K562 (cell line): ENCODE results near the gene NEK1. TPM values are rescaled to one million over a fixed set of nuclear protein-coding genes. Genes with fewer than 3 reads are reported as not detected.

Experiments
- ASH1L ChIP-seq: fragments of 450-650 bp; IDR thresholded peaks from 2 replicates; pipeline ENCODE4 v1.6.1; 2018; ENCODE audit warnings: borderline replicate concordance, mild to moderate bottlenecking, low read depth; ENCODE audit not compliant: partially characterized antibody
- BACH1 ChIP-seq: fragments of 200-800 bp; sonication (Bioruptor generic); IDR thresholded peaks from 2 replicates; pipeline ENCODE4 v1.6.1; 2016; ENCODE audit warnings: missing genetic modification characterization, missing compliant biosample characterization
- CBX5 ChIP-seq: IDR thresholded peaks from 2 replicates; pipeline ENCODE4 v1.6.1; 2014; ENCODE audit warnings: low read depth, borderline replicate concordance
- CEBPB ChIP-seq: fragments of 450-650 bp; IDR thresholded peaks from 2 replicates; pipeline ENCODE4 v1.6.1; 2016; ENCODE audit warnings: missing genetic modification characterization, missing compliant biosample characterization
- ELF2 ChIP-seq: fragments of 250-450 bp; sonication (Bioruptor Pico); IDR thresholded peaks from 2 replicates; pipeline ENCODE4 v1.5.0; 2021; ENCODE audit warnings: mild to moderate bottlenecking
- FIP1L1 ChIP-seq: fragments of 200-400 bp; formaldehyde crosslinking; IDR thresholded peaks from 2 replicates; pipeline ENCODE4 v1.6.1; 2018; ENCODE audit warnings: mild to moderate bottlenecking, low read depth, low read length; ENCODE audit not compliant: poor library complexity, severe bottlenecking
- GTF2A2 ChIP-seq: IDR thresholded peaks from 2 replicates; pipeline ENCODE4 v1.6.1; 2016; ENCODE audit warnings: mild to moderate bottlenecking, missing genetic modification characterization, missing compliant biosample characterization
- HNRNPL ChIP-seq: fragments of 200-400 bp; formaldehyde crosslinking; IDR thresholded peaks from 2 replicates; pipeline ENCODE4 v1.6.1; 2017; ENCODE audit warnings: low read depth, mild to moderate bottlenecking, low read length
- HSF4 ChIP-seq: fragments of 250-450 bp; sonication (Bioruptor Pico); IDR thresholded peaks from 2 replicates; pipeline ENCODE4 v2.1.2; 2022; ENCODE audit warnings: mild to moderate bottlenecking, moderate library complexity, borderline replicate concordance
- IRF2 ChIP-seq: sonication (generic); formaldehyde crosslinking; IDR thresholded peaks from 2 replicates; pipeline ENCODE4 v1.8.1; 2022; ENCODE audit warnings: mild to moderate bottlenecking, missing genetic modification reagents
- KAT2B ChIP-seq: IDR thresholded peaks from one replicate; pipeline ENCODE4 v1.6.1; 2012; ENCODE audit warnings: low read depth, mild to moderate bottlenecking, control low read depth, inconsistent platforms, low read length, moderate library complexity
- KLF13 ChIP-seq: fragments of 450-650 bp; IDR thresholded peaks from 2 replicates; pipeline ENCODE4 v1.6.1; 2016; ENCODE audit warnings: missing genetic modification characterization, low read depth, mild to moderate bottlenecking, missing compliant biosample characterization, moderate library complexity, borderline replicate concordance
- MAFK ChIP-seq: IDR thresholded peaks from 2 replicates; pipeline ENCODE4 v1.6.1; 2011; ENCODE audit warnings: low read length, improper control_type of control experiment
- MTA1 ChIP-seq: fragments of 450-650 bp; IDR thresholded peaks from 2 replicates; pipeline ENCODE4 v1.6.1; 2017; ENCODE audit warnings: borderline replicate concordance
- MYNN ChIP-seq, 2 experiments: sonication (generic); formaldehyde crosslinking in 1 of 2; IDR thresholded peaks; 2 replicates each; pipeline versions ENCODE4 v1.5.0 to v1.6.1; 2016 to 2020; ENCODE audit warnings: antibody characterized with exemption in 1 of 2, missing genetic modification reagents in 1 of 2
- NCOA4 ChIP-seq: fragments of 450-650 bp; IDR thresholded peaks from 2 replicates; pipeline ENCODE4 v1.6.1; 2018; ENCODE audit warnings: mild to moderate bottlenecking; ENCODE audit not compliant: partially characterized antibody
- NR0B1 ChIP-seq: fragments of 450-650 bp; IDR thresholded peaks from one replicate; pipeline ENCODE4 v1.6.1; 2018; ENCODE audit warnings: mild to moderate bottlenecking, moderate library complexity; ENCODE audit not compliant: partially characterized antibody
- NR1H2 ChIP-seq: sonication (generic); formaldehyde crosslinking; IDR thresholded peaks from 2 replicates; pipeline ENCODE4 v1.4.0; 2020; ENCODE audit warnings: mild to moderate bottlenecking, missing genetic modification reagents
- POLR2H ChIP-seq: IDR thresholded peaks from 2 replicates; pipeline ENCODE4 v1.6.1; 2016; ENCODE audit warnings: missing genetic modification characterization, low read depth, mild to moderate bottlenecking, control low read depth, missing compliant biosample characterization, moderate library complexity
- SIRT6 ChIP-seq: IDR thresholded peaks from one replicate; pipeline ENCODE4 v1.6.1; 2012; ENCODE audit warnings: low read depth, mild to moderate bottlenecking, control low read depth, inconsistent platforms, low read length, moderate library complexity
- SMAD2 ChIP-seq: fragments of 150-350 bp; IDR thresholded peaks from 2 replicates; pipeline ENCODE4 v1.6.1; 2014; ENCODE audit warnings: low read depth, mild to moderate bottlenecking, low read length
- SNRNP70 ChIP-seq: fragments of 200-400 bp; formaldehyde crosslinking; optimal IDR thresholded peaks from 2 replicates; pipeline ENCODE3; 2017; ENCODE audit warnings: low read depth, low read length
- TEAD4 ChIP-seq, 2 experiments: sonication (generic) in 1 of 2; formaldehyde crosslinking in 1 of 2; IDR thresholded peaks; 2 replicates each; pipeline versions ENCODE4 v1.6.1 to v1.8.0; 2012 to 2022; ENCODE audit warnings: borderline replicate concordance in 1 of 2, inconsistent platforms in 1 of 2, low read length in 1 of 2, mild to moderate bottlenecking in 1 of 2, missing genetic modification reagents in 1 of 2
- U2AF1 ChIP-seq: fragments of 200-400 bp; formaldehyde crosslinking; optimal IDR thresholded peaks from 2 replicates; pipeline ENCODE3; 2017; ENCODE audit warnings: mild to moderate bottlenecking, low read depth, low read length, moderate library complexity
- ZFP1 ChIP-seq: fragments of 450-650 bp; formaldehyde crosslinking; IDR thresholded peaks from 2 replicates; pipeline ENCODE4 v1.4.0; 2020; ENCODE audit warnings: mild to moderate bottlenecking, mixed read lengths
- ZNF134 ChIP-seq: fragments of 250-450 bp; sonication (Bioruptor Pico); conservative IDR thresholded peaks from 2 replicates; pipeline ENCODE4 v1.4.0; 2020
- ZNF354B ChIP-seq: fragments of 250-450 bp; sonication (Bioruptor Pico); IDR thresholded peaks from 2 replicates; pipeline ENCODE4 v1.4.0; 2020
- ZNF561 ChIP-seq: fragments of 450-650 bp; formaldehyde crosslinking; conservative IDR thresholded peaks from 2 replicates; pipeline ENCODE4 v1.4.0; 2020; ENCODE audit warnings: mild to moderate bottlenecking, moderate library complexity
- ZNF699 ChIP-seq: fragments of 250-450 bp; sonication (Bioruptor Pico); IDR thresholded peaks from 2 replicates; pipeline ENCODE4 v1.8.0; 2021; ENCODE audit warnings: mild to moderate bottlenecking, moderate library complexity; ENCODE audit not compliant: insufficient replicate concordance
- ZNF778 ChIP-seq: fragments of 450-650 bp; formaldehyde crosslinking; IDR thresholded peaks from 2 replicates; pipeline ENCODE4 v1.4.0; 2020; ENCODE audit warnings: mild to moderate bottlenecking, moderate library complexity
- polyA plus RNA-seq, 8 experiments: library from polyadenylated mRNA; depleted of rRNA in 4 of 8; stranded (reverse) in 5 of 8; unstranded in 3 of 8; fragments of >200 nt; fragmentation: Nextera tagmentation in 2 of 8; fragmentation: Illumina TruSeq in 1 of 8; extraction: Ambion mirVana in 2 of 8; extraction: Trizol in 1 of 8; gene quantifications; 2 replicates each; pipeline versions ENCODE4 v1.2.1 to v1.2.3, GENCODE V29; 2011 to 2014; ENCODE audit warnings: inconsistent platforms in 1 of 8, missing spikeins in 1 of 8
- total RNA-seq, 7 experiments: library from RNA; depleted of rRNA in 6 of 7; stranded (reverse); fragments of >200 nt in 6 of 7; fragmentation: Illumina TruSeq in 2 of 7; extraction: Trizol in 2 of 7; gene quantifications; 2 replicates each; pipeline versions ENCODE4 v1.2.1 to v1.2.3, GENCODE V29; 2011 to 2021; ENCODE audit warnings: low replicate concordance in 1 of 7

Gene NEK1
- total and polyA plus RNA-seq, 9 of the 15 experiments (the other 6 are each of a cell fraction or from before 2014, with no cell fraction given), result 6.2 to 15.7 (median 10.3) TPM

GRCh38 chr4:169619958-169620879 is 7.8 kb upstream of the NEK1 start, which contains the start of gene CLCN3 (continued):
- TF ChIP-seq HSF4 (CRISPR knock-in tag) (no peak), CBX5 (0 out of 2 replicates have a peak, but pooled peaks have one; percentile 34), ZNF699 (CRISPR knock-in tag) (no peak), ZFP1 (no peak), ZNF354B (CRISPR knock-in tag) (no peak), TEAD4 (IDR thresholded peaks at IDR 0.05; ENCODE audit: low read length) (0 out of 2 replicates have a peak, but pooled peaks have one; percentile 36), TEAD4 (CRISPR knock-in tag; IDR thresholded peaks at IDR 0.05; ENCODE audit: borderline replicate concordance) (no peak), MAFK (no peak), ZNF778 (CRISPR knock-in tag) (no peak), GTF2A2 (tag) (no peak), NCOA4 (no peak), SIRT6 (no peak), MTA1 (no peak), NR1H2 (CRISPR knock-in tag) (no peak), BACH1 (tag) (peak; percentile 25; the same call in 1 of the 2 replicates), FIP1L1 (no peak), HNRNPL (no peak), CEBPB (peak; percentile 75), SMAD2 (no peak), ASH1L (no peak), U2AF1 (no peak), KAT2B (peak; percentile 47), ZNF561 (CRISPR knock-in tag) (no peak), ELF2 (CRISPR knock-in tag) (no peak), IRF2 (no peak), POLR2H (peak; percentile 90), MYNN (IDR thresholded peaks at IDR 0.05) (0 out of 2 replicates have a peak, but pooled peaks have one; percentile 49), MYNN (CRISPR knock-in tag; IDR thresholded peaks at IDR 0.05) (no peak), NR0B1 (no peak), KLF13 (no peak), ZNF134 (CRISPR knock-in tag) (no peak), SNRNP70 (no peak)
